ENCODE data around the gene CYTH1. TPM values are rescaled to one million over a fixed set of nuclear protein-coding genes. Genes with fewer than 3 reads are reported as not detected.

The CYTH1 gene
- 120 and 131 TPM in 2 replicates for polyA plus RNA-seq
- 99.0 and 99.1 TPM in 2 replicates for polyA minus RNA-seq

- H3F3A ChIP-seq (ENCODE audit: insufficient read depth, low read length, poor library complexity, severe bottlenecking), result no peaks in the 10 kb centered on the region
- peak within 1 kb of the TSS; percentile 44 for H3K27ac ChIP-seq (ENCODE audit: low read length)
- no peaks in the 10 kb centered on the region for H3K27me3 ChIP-seq (ENCODE audit: insufficient read depth, low read depth, low read length)
- no peaks in the 10 kb centered on the region for H3K9me2 ChIP-seq (ENCODE audit: insufficient read depth, low read length)
- H3K4me3 ChIP-seq (ENCODE audit: low read length), result peak within 1 kb of the TSS; percentile 76
- TF ChIP-seq RAD21 (conservative IDR thresholded peaks at IDR 0.05) (peak; percentile 9), CTCF (IDR thresholded peaks at IDR 0.05; ENCODE audit: poor library complexity, severe bottlenecking) (no peak), EP300 (conservative IDR thresholded peaks at IDR 0.05; ENCODE audit: poor library complexity, severe bottlenecking) (no peak), POLR2AphosphoS5 (IDR thresholded peaks at IDR 0.05) (peak; percentile 75)
- no peaks in the 10 kb centered on the region for H3K36me3 ChIP-seq (ENCODE audit: insufficient read depth, low read length)
- H3K9ac ChIP-seq (ENCODE audit: low read length), result peak within 1 kb of the TSS; percentile 78
- H4K20me1 ChIP-seq (ENCODE audit: insufficient read depth), result no peaks in the 10 kb centered on the region
- H3K4me2 ChIP-seq (ENCODE audit: low read length), result peak within 1 kb of the TSS; percentile 85
- H2AFZ ChIP-seq (ENCODE audit: low read depth, low read length), result peak within 1 kb of the TSS; percentile 52
- H3K79me2 ChIP-seq (replicated peaks; ENCODE audit: insufficient read depth, low read length), result peaks cover 27% of the 10 kb centered on the region
- H3K9me3 ChIP-seq (ENCODE audit: low read length), result no peaks in the 10 kb centered on the region
Measured at GRCh38 chr17:78781893-78782304, at the start of gene CYTH1. CYTH1 (minus strand) TSS chr17:78782273; CDS start chr17:78782223, 50 bp downstream.

- H3K36me3 ChIP-seq (ENCODE audit: insufficient read depth, low read length), result no peaks in the 10 kb centered on the region
- no peaks in the 10 kb centered on the region for H3K27me3 ChIP-seq (ENCODE audit: insufficient read depth, low read depth, low read length)
- no peak overlapping the region for H3K4me2 ChIP-seq (ENCODE audit: low read length)
- H3K9ac ChIP-seq (ENCODE audit: low read length), result no peak overlapping the region
- H4K20me1 ChIP-seq (ENCODE audit: insufficient read depth), result no peaks in the 10 kb centered on the region
- no peak overlapping the region for H3K4me3 ChIP-seq (ENCODE audit: low read length)
- H3F3A ChIP-seq (ENCODE audit: insufficient read depth, low read length, poor library complexity, severe bottlenecking), result no peaks in the 10 kb centered on the region
- TF ChIP-seq POLR2AphosphoS5 (IDR thresholded peaks at IDR 0.05) (no peak), EZH2 (IDR thresholded peaks at IDR 0.05; ENCODE audit: borderline replicate concordance, insufficient read depth, low read length, poor library complexity, severe bottlenecking) (no peak), CTCF (IDR thresholded peaks at IDR 0.05; ENCODE audit: poor library complexity, severe bottlenecking) (no peak), RAD21 (conservative IDR thresholded peaks at IDR 0.05) (no peak), MXI1 (conservative IDR thresholded peaks at IDR 0.05; ENCODE audit: poor library complexity, severe bottlenecking) (no peak), EP300 (conservative IDR thresholded peaks at IDR 0.05; ENCODE audit: poor library complexity, severe bottlenecking) (no peak), REST (IDR thresholded peaks at IDR 0.05; ENCODE audit: borderline replicate concordance) (no peak), TAF1 (IDR thresholded peaks at IDR 0.05; ENCODE audit: low read depth) (no peak), SMC3 (conservative IDR thresholded peaks at IDR 0.05; ENCODE audit: poor library complexity) (no peak)
- no peaks in the 10 kb centered on the region for H3K9me3 ChIP-seq (ENCODE audit: low read length)
- no peaks in the 10 kb centered on the region for H3K79me2 ChIP-seq (replicated peaks; ENCODE audit: insufficient read depth, low read length)
- H2AFZ ChIP-seq (ENCODE audit: low read depth, low read length), result no peak overlapping the region
- H3K9me2 ChIP-seq (ENCODE audit: insufficient read depth, low read length), result no peaks in the 10 kb centered on the region
- H3K27ac ChIP-seq (ENCODE audit: low read length), result no peak overlapping the region
Measured at GRCh38 chr17:78829477-78829876, 47.4 kb upstream of the CYTH1 start.

Measured in neural cell (in vitro differentiated cells).